IPS-18c (cell line): ENCODE results near the gene OGFR.
"Not testable (repeated sequence)": the region's sequence is repeated elsewhere in the genome, so short reads cannot be mapped to it uniquely, and the experiment has no call there.

Experiments used
- H3K4me3 ChIP-seq: 2 replicates; pipeline ENCODE4 v1.7.0; 2013; ENCODE audit warnings: low read depth, mild to moderate bottlenecking, low read length, moderate library complexity; ENCODE audit not compliant: insufficient read depth
- H3K9me3 ChIP-seq: one replicate; pipeline ENCODE4 v1.6.1; 2013; ENCODE audit warnings: mild to moderate bottlenecking, low read length, moderate library complexity; ENCODE audit not compliant: control insufficient read depth, insufficient read depth

Gene OGFR

DNA sequence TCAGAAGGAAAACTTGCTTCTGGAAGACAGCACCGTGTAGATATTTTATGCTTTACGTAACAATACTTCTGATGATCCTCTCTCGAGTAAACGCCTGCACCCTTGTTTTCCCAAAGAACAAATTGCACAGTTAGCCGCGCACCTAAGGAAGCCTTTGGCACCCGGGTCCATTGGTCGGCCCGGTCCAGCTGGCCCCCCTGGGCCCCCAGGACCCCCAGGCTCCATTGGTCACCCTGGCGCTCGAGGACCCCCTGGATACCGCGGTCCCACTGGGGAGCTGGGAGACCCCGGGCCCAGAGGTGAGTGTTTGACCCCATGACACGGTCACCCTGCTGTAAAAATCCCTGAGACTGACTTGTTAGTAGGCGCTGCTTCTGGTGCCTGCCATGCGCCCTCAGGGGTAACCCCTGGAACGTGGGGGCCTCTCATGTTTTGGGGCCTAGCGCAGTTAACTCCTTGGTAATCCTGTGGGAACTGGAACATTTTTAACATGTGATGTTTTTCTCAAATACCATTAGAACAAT, 32.4 kb downstream of the OGFR start:
- no peak overlapping the region for H3K4me3 ChIP-seq
- no peaks in the 10 kb centered on the region for H3K9me3 ChIP-seq

DNA sequence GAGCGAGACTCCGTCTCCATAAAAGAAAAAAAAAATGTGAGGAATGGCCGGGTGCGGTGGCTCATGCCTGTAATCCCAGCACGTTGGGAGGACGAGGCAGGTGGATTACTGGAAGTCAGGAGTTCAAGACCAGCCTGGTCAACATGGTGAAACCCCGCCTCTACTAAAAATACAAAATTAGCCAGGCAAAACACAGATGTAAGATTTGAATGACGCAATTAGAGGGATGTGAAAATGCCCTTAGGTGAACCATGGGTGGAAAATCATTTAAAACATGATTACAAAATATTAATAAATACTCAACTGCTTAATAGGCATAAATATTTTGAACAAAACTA, 33.1 kb downstream of the OGFR start:
- H3K4me3 ChIP-seq: no peak overlapping the region
- no peaks in the 10 kb centered on the region for H3K9me3 ChIP-seq

DNA sequence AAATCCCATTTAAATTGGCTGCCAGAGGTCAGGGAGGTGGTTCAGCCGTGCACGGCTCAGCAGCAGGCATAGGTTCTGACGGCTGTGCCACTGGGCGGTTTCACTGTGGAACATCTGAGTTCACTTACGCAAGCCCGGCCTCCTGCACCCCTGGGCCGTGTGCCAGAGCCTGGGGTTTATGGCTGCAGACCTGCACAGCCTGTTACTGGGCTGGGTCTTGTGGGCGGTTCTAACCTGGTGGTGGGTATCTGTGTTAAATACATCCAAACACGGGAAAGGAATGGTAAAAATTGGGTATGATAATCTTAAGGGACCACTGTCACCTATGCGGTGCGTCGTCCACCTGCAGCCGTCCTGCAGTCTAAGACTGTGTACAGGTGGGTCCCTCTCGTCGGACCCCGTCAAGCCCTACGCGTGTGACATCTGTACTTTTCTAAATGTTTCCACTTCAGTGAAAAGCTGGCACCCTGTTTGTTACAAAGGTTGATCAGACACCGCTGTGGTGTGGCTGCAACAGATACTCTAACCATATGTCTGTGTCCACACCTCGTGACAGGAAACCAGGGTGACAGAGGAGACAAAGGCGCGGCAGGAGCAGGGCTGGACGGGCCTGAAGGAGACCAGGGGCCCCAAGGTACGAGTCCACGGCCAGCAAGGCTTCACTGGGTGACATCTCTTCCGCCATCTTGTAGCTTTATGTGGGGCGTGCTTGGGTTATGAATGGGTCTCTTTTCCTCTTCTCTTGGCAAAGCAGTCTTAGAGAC, 33.7 kb downstream of the OGFR start:
- H3K4me3 ChIP-seq: no peak overlapping the region
- no peaks in the 10 kb centered on the region for H3K9me3 ChIP-seq

DNA sequence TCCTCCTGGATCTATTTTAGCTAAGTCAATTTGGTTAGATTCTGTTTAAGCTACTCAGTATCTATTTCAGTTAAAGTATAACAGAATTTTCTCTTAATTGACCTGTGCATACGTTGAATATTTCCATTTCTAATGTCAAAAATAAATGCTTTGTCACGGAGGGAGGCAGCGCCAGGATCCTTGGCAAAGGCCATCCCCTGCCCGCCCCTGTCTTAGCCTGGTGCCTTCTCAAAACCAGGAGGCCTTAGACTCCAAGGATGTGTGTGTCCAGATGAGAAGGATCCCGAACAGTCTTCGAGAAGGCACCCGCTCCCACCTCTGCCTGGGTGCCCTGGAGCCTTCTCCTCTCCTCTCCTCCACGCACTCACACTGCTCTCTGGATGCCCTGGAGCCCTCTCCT, 34.6 kb downstream of the OGFR start:
- no peak overlapping the region for H3K4me3 ChIP-seq
- H3K9me3 ChIP-seq: no peaks in the 10 kb centered on the region

DNA sequence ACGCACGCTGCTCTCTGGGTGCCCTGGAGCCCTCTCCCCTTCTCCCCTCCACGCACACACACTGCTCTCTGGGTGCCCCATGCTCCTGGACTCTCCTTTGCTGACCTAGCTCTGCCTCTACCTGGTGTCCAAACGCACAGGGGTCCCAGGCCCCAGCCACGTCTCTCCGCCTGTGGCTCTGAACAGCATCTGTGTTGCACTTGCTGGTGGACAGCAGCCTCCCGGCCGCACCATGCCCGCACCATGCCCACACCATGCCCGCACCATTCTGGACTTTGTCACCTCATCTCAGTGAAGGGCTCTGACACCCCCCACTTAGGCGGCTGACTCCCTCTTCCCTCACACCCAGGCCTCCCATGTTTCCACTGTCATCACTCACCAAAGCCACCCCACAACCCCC, 35.2 kb downstream of the OGFR start:
- H3K9me3 ChIP-seq: no peaks in the 10 kb centered on the region
- H3K4me3 ChIP-seq: no peak overlapping the region

DNA sequence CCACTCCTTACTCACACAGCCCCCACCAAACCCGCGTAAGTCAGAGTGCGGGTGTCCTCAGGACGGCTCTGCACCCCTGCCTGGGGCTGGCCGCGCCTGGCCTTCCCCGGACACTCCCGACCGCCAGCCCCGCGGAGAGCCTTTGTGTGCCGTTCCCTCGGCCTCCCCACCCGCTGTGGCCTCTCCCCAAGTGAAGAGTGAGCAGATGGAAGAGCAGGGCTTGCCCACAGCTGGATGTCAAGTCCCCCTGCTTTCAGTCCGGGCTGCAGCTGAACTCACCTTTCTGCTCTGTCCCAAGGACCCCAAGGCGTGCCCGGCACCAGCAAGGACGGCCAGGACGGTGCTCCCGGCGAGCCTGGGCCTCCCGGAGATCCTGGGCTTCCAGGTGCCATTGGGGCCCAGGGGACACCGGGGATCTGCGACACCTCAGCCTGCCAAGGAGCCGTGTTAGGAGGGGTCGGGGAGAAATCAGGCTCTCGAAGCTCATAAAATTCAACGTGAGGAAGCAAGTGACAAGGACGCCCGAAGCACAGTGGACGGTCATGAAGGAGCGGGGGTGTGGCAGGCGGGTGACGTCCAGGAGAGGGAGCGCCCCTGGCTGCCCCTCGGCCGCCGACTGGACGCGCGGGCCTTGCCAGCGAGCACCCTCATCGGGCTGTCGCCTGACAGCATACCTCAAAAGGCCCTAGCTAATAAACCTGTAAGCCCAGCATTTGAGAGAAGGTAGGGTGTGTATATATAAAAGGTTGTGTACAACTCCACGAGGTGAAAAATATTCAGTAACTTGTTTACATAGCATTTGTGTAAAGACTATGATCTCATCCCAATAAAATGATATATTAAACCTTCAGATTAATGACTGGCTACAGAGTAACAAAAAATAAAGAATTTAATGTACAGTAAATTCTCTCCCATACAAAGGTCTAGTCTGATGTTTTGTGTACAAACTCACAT, 35.9 kb downstream of the OGFR start:
- no peaks in the 10 kb centered on the region for H3K9me3 ChIP-seq
- H3K4me3 ChIP-seq: no peak overlapping the region

DNA sequence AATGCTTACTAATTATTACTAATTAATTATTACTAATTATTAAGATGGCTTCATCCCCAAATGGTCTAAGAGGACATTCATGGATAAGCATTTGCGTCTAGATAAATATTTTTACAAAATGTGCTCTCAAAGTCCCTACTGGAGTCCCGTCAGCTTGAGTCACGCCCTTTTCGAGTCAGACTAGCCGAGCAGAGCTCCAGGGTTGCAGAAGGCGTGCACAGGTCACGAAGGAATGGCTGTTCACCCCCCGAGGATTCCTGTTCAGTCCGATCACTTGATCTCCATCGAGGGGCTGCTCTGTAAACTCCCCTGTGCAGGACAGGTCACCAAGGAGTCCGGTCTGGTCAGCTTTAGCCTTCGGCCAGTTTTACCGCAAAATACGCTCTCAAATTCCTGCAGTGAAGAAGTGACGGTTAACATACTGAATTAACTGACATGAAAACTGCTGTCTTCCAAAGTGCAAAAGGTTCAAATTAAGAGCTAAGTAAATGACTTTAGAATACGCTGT, 37.1 kb downstream of the OGFR start:
- H3K9me3 ChIP-seq: no peaks in the 10 kb centered on the region
- no peak overlapping the region for H3K4me3 ChIP-seq

DNA sequence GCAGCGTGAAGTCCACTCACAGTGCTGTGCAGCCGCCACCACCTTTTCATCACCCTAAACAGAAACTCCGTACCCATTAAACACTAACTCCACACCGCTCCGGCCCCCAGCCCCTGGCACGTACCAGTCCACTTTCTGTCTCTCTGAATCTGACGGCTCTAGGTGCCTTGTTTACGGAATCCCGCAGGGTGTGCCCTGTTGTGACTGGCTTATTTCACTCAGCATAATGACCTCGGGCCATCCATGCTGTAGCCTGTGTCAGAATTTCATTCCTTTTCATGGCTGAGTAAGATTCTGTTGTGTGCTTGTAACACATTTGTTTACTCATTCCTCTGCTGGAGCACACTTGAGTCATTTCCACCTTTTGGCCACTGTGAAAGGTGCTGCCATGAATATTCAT, 39.0 kb downstream of the OGFR start:
- Histone ChIP-seq H3K9me3 (no peaks in the 10 kb centered on the region), H3K4me3 (no peak overlapping the region)

DNA sequence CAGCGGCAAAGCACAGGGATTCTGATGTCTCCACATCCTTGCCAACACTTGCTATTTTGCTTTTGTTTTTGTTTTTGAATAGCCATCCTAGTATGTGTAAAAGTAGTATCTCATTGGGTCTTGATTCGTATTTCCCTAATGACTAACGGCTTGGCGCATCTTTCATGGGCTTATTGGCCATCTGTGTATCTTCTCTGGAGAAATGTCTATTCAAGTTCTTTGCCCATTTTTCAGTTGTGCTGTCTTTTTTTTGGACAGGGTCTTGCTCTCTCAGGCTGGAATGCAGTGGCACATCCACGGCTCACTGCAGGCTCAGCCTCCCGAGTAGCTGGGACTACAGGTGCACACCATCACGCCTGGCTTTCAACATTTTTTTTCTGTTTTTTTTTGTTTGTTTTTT, 39.5 kb downstream of the OGFR start:
- Histone ChIP-seq H3K4me3 (no peak overlapping the region), H3K9me3 (no peaks in the 10 kb centered on the region)

DNA sequence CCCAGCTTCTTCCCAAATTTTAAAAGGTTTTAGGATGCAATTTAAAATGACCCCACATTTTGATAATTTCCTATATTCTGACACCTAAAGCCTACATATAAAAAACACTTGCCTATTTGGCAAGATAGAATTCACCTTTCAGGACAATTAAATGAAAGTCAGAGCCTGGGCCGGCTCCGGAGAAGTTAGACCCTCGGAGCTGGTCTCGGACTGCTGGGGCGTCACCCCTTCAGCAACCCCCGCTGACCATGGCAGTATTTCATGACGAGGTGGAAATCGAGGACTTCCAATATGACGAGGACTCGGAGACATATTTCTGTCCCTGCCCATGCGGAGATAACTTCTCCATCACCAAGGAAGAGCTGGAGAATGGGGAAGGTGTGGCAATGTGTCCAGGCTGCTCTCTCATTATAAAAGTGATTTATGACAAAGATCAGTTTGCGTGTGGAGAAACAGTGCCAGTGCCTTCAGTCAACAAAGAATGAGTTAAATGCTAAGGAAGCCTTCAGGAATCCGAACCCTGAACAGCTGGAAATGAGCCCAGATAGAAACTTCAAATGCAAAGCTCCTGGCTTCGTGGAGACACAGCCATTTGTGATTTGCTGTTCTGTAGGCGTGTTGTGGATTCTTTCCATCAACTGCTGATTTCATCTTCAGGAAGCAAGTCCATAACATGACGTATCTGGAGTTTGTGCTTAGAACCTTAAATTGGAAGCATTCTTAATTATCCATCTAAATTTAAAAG, 41.0 kb downstream of the OGFR start:
- Histone ChIP-seq H3K4me3 (no peak overlapping the region), H3K9me3 (no peaks in the 10 kb centered on the region)

DNA sequence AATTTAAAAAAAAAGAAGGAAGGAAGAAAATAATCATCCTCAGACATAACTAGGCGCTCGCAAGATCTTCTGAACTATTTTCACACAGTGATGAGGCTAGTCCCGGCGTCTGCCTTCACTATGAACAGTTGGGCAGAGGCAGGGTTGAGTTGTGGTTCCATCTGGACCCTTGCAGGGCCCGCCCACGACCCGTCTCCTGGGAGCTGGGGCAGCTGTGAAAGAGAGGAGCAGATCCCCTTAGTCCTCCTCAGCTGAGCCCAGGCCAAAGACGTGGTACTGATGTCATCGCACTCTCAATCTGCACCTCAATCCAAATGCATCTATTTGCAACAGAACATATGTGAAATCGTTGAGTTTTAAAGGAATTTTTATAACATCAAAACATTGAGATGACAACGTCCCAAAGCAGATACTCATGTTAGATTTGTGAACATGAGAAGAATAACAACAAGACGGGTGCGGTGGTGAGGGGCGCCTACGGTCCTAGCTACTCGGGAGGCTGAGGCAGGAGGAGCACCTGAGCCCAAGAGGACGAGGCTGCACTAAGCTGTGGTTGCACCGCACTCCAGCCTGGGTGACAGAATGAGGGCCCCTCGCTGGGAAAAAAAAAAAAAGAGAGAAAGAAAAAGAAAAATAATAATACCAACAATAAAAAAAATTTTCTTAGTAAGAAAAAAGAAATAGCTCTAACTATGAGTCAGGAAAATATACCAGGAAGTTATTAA, 41.7 kb downstream of the OGFR start:
- Histone ChIP-seq H3K9me3 (no peaks in the 10 kb centered on the region), H3K4me3 (no peak overlapping the region)

DNA sequence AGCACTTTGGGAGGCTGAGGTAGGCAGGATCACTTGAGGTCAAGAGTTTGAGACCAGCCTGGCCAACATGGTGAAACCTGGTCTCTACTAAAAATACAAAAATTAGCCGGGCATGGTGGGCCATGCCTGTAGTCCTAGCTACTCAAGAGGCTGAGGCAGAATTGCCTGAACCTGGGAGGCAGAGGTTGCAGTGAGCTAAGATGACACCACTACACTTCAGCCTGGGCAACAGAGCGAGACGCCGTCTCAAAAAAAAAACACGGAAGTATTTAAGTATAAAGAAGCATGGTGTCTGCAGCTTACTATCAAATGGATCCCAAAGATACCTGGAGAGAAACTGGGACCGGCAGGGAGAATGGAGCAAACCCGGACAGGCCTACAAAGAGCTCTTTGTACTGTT, 44.3 kb downstream of the OGFR start:
- not testable (repeated sequence) for H3K4me3 ChIP-seq, H3K9me3 ChIP-seq

DNA sequence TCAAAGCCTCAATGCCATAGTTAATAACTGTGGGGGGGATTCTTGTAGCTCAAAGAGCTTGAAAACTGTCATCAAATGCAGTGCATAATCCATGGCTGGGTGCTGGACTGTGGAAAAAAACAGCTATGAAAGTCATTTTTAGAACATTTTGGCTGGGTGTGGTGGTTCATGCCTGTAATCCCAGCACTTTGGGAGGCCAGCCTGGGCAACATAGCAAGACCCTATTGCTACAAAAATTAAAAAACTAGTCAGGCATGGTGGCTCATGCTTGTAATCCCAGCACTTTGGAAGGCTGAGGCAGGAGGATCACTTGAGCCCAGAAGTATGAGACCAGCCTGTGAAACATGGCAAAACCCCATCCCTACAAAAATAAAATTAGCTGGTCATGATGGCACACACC, 44.8 kb downstream of the OGFR start:
- no peak overlapping the region for H3K4me3 ChIP-seq
- H3K9me3 ChIP-seq: no peaks in the 10 kb centered on the region

DNA sequence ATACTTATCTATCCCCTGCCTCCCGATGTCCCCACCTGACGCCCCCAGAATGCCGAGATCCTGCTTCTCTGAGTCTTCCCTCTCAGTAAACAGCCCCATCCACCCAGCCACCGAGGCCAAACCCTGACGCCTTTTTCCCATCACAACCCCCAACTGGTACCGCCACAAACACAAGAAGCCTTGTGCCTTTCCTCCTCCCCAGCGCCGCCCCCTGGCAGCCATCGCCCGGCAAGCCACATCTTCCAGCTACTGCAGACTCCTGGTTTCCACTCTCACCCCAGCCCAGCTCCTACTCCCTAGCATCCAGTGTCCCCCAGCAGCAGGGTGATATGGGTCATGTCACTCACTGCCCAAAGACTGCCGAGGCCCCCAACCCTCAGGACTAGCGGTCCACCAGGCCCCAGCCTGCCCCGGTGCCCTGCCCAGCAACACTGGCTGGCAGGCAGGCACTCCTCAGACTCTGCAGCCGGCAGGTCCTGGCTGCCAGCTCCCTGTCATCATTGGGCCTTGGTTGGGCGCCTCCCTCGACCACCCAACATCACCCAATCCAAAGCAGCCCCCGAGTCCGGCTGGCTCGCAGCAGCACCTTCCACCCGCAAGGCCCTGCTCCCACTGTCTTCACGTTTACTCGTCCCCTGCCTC, 45.8 kb downstream of the OGFR start:
- Histone ChIP-seq H3K9me3 (no peaks in the 10 kb centered on the region), H3K4me3 (no peak overlapping the region)

DNA sequence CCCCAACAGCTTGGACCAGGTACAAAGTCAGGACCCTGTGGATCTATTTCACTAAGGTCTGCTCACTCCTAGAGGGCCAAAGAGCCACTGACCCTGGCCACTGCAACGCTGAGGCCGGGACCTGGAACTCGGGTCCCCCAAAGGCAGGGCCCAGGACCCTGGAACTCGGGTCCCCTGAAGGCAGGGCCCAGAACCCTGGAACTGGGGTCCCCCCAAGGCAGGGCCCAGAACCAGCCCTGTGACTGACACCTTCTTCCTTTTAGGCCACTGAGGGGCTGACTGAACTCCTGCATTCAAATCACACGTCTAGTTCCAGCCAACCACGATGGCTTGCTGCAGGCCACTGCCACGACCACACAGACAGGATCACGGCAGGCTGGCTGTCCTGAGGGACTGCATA, 47.6 kb downstream of the OGFR start:
- Histone ChIP-seq H3K4me3 (no peak overlapping the region), H3K9me3 (no peaks in the 10 kb centered on the region)

DNA sequence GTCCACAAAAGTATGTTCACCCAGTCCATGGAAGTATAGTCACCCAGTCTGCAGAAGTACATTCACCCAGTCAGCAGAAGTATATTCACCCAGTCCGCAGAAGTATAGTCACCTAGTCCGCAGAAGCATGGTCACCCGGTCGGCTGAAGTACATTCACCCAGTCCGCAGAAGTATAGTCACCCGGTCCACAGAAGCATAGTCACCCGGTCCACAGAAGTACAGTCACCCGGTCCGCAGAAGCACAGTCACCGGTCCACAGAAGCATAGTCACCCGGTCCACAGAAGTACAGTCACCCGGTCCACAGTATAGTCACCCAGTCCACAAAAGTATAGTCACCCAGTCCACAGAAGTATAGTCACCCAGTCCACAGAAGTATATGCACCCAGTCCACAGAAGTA, 48.2 kb downstream of the OGFR start:
- Histone ChIP-seq H3K9me3 (no peaks in the 10 kb centered on the region), H3K4me3 (no peak overlapping the region)
